Stimulated activated CD8-positive, alpha-beta memory T cell treated with anti-CD3 and anti-CD28 coated beads, Interleukin-12 subunit alpha, Interleukin-12 subunit beta, amount 100 ng/mL, for 24 hours (primary cell): ENCODE data around the gene PTCHD1.

Source experiments
- DNase-seq: peaks from one replicate; pipeline ENCODE4 v3.0.0-alpha.2; 2020; ENCODE audit errors: extremely low read depth

Gene PTCHD1

GRCh38 chrX:23356189-23356588, 21.5 kb downstream of the PTCHD1 start:
- no peak for DNase-seq

DNA sequence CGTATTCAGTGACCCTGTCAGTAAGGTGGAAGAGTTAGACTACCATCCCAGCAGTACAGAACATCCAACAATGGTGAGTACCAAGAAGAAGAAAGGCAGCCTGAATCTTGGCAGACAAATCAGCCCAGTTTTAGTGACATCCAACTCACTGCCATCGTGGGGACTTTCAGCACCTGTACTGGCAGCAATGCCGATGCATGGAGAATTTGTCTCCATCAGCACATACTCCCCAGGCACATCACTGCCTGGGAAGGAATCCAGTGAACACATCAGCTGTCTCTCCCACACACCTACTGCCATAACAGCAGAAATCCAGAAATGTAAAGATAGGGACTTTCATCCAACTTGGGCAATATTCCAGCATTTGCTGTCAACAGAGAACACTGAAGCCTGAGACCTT, 29.8 kb downstream of the PTCHD1 start:
- no peak for DNase-seq

DNA sequence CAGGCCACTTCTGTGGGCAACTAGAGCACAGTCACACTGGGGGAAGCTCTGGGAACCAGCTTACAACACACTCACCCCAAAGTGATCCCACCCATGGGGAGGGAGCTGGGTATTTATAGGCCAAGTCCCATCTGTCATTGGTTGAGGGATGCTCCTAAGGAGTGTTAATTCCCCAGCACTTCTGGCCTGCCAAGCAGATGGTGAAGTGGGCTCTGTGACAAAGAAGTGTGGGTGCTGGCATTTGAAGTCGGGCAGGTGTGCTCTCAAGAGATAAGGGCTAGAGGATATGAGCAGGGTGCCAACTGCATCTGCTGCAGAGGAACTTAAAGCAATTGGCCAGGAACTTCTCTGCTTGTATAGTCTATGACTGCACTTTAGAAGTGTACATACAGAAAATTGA, 30.9 kb downstream of the PTCHD1 start:
- DNase-seq = no peak

DNA sequence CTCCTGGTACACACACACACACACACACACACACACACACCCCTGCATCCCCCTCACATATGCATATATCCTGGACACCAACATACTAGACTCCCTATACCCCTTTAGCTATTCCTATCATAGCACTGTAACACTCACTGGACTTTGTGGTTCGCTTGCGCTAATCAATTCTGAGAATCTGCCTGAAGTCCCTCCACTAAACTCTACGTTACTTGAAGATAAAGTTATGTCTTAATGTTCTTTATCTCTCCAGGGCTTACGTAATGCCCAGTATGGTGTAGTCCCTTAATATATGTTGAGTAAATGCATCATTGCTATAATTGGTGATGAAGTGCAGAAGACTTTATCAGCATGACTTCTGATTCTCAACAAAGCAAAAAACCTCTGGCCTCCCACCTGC, 32.3 kb downstream of the PTCHD1 start:
- DNase-seq = no peak

DNA sequence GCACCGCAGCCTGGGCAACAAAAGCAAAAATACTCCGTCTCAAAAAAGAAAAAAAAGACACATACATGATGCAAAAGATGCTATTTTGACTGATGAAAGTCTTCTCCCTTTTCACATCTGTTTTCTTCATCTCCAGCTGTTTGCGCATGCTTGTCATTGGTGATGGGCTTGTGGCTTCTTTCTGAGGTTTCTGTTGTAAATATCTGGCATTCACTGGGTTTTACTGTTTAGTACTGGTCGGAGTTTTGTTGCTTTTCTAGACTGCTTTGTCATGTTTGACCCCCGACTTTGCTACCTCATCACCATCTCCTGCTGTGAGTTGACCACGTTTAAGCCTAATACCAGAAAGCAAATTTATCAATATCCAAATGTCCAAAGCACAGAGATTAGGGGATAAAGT, 34.4 kb downstream of the PTCHD1 start:
- DNase-seq = no peak

DNA sequence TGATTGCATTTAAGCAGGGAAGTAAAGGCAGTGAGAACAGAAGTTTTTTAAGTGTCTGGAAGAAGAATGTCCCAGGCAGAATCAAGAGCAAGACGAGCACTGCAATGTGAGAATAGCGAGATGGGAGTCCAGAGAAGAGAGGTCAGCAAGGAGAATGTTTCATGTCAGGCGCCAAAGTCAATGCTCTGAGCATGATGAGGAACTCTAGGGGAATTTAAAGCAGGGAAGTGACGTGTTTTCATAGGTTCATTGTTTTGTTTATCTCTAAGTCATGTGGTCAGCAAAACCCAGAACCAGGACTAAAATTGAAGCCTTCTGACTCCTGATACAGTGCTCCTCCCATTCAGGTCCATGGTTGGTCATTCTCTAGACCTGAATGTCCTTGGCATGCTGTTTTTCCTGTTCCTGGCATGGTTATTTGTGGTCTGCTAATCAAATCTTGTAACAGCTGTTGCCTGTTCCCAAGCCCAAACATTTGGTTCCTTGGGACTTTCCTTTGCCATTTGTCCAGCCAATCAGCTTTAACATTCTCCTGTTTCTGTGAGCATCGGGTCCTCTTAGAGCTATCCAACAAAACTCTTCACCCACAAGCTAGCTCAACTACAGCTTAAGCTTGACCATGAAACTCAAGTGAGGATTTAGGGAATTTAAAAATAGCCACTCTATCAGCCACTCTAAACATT, 37.7 kb downstream of the PTCHD1 start:
- DNase-seq = no peak

DNA sequence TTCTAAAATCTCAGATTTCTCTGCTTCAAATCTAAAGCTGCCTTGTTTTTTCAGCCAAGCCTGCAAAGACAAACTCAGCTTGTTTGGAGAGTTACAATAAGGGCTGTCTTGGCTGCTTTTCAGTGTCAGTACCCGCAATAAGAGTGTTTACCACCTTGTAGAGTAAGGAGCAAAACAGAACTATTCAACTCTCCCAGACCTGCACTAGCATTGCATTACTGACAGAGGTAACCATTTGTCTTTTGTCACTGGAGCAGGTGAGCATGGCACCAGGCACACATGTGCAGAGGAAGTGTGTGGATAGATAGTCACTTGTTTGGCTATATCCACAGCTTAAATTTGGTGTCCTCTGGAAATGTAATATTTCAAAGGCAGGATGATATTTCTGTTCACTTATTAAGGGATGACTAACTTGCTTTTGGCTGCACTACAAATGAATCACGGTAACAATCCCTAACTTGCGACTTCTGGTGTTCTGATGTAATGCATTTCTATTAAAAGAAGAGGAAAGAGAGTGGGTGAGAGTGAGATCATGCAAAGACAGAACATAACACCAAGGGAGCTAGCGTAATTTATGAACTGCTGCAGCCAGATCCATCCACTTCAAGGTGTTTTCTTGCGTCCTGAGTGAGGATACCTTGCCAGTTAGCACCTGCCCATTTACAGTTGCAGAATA, 38.6 kb downstream of the PTCHD1 start:
- DNase-seq = no peak

GRCh38 chrX:23374291-23374690, 39.6 kb downstream of the PTCHD1 start:
- DNase-seq = no peak

DNA sequence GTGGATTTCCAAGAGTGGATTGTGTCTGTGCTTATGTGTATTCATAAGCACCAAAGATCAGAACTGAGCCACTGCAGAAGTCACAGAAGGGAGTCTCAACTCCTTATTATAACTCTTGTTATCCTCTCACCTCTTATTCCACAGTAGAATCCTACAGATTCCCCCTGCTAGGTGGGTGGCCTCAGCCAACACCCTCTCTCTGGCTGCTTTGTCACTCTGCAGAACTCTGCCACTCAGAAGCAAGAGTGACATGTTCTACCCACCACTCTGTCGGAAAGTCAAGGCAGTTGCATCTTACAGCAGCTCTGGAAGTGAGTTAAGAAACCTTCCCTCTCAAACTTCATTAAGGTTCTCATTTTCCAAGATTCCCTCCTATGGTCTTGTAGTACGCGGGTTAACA, 41.9 kb downstream of the PTCHD1 start:
- no peak for DNase-seq

DNA sequence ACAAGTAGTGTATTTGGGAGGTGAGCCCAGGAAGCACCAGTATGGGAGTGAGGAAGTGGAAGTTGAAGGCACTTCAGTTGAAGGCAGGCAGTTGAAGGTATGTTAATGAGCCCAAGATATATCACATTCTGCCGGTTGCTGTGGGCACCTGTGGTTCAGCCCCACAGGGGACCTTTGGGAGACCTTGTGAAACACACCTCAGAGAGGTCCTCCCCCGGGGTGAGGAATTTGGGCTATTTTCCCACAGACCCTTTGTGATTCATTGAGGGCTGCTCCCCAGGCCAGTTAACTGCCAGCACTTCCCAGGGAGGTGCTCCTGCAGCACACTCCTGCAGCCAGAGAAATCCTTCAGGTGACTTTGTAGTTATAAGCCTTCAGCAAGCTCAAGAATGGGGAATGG, 45.9 kb downstream of the PTCHD1 start:
- DNase-seq = no peak

GRCh38 chrX:23381099-23382087, 46.7 kb downstream of the PTCHD1 start:
- DNase-seq = no peak

- no peak for DNase-seq
These were observed 47.9 kb downstream of the PTCHD1 start for GRCh38 chrX:23382572-23382971.

- no peak for DNase-seq
These were observed 48.8 kb downstream of the PTCHD1 start for GRCh38 chrX:23383411-23383810.

DNA sequence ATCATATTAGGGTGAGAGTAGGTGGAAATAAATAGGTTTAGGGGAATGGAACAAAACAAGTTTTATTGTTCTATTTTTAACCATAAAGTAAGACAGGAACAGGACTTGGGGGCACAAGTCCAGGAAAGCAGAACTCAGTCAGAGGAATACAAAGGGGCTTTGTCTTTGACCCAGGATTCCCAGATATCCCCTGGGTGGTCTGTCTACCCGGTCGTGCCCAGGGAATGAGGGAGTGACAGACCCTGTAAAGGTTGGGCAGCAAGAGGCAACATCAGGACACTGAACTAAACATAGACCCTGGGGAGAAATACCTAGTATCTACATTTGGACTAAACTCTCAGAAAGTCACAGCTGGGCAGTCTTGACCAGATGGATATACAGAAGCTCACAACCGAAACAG, 50.6 kb downstream of the PTCHD1 start:
- no peak for DNase-seq

GRCh38 chrX:23386260-23386659, 51.6 kb downstream of the PTCHD1 start:
- no peak for DNase-seq

DNA sequence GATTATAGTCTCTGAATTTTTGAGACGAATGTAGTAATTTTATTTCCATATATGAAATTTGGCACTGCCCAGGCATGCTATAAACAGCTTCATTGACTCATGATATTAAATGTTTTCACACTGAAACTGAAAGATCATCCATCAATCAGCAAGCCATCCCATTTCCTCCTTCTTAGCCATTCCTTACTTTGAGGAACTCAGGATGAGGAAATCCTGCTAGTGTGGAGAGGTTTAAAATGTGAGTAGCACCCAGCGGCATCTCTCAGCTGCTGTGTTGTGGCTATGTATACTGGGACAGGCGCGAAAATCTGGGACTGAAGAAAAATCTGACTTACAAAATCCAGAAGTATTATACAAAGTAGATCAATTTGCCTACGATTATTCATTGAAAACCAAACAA, 52.1 kb downstream of the PTCHD1 start:
- no peak for DNase-seq

DNA sequence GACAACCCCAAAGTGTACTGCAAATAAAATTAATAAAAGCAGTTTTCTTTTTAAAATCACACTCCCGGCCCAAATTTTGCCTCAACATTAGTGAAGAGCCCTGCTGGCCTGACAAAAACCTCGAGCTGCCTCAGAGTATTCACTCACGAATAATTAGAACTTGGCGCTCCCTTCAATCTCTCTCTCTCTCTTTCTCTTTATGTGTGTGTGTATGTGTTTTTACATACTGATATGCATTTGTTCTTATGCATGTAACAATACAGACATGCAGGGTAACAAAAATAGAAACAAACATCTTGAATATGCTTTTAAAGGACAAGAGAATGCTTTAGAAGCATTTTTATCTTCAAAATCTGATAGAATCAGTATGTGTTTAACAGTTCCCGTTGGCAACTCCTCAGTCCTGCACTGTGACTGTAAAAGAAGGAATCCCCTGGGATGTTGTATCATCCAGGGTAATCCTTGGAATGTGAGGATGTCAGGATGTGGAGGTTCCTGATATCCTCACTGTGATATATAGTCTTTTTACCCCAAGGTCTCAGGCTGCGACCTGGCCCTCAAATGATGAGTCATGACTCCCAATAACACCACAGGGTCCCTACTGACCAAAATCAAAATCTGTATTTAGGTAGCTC, 53.0 kb downstream of the PTCHD1 start:
- DNase-seq = no peak

- no peak for DNase-seq
These were observed 54.6 kb downstream of the PTCHD1 start for GRCh38 chrX:23389196-23389792.

DNA sequence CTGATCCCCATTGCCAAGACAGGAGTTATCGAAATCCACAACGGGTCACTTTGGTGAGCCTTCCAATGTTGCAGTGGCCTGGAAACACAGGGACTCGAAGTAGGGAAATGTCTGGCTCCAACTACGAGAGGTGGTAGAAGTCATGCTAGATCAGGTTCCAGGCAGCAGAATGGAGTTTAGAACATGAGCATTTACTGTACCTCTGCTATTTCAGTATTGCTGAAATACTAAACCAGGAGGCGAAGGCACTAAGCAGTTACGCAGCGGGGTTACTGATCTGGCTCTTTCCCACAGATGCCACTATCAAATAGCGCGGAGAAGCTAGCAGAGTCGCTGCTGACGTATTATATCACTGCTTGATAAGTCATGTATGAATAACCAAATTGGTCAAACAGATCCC, 56.3 kb downstream of the PTCHD1 start:
- no peak for DNase-seq

- no peak for DNase-seq
These were observed 57.5 kb downstream of the PTCHD1 start for GRCh38 chrX:23392195-23392594.

GRCh38 chrX:23394421-23394820, 59.8 kb downstream of the PTCHD1 start:
- DNase-seq = no peak

DNA sequence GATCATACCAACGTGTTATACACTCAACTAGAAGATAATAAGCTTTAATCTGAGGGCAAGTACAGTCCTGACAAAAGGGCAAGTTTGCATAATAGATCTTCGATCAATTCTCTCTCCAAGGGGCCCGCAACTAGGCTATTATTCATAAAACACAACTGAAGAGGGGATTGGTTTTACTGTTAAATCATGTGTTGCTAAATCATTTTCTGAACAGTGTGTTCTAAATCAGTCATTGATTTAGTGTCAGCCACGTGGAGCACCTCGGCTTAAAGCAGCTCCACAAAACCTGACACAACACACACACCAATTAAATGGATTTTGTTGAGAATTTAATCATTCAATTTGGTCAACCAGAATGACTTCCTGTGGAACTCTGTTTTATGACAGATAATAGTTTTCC, 61.6 kb downstream of the PTCHD1 start:
- DNase-seq = no peak
